PC-9 (cell line): ENCODE data around the gene CSAG3.
"Not testable (repeated sequence)": the region's sequence is repeated elsewhere in the genome, so short reads cannot be mapped to it uniquely, and the experiment has no call there.

Experiments
- EZH2 ChIP-seq: fragments of 200-600 bp; sonication (generic); IDR thresholded peaks from 2 replicates; pipeline ENCODE4 v1.8.0; 2017; ENCODE audit warnings: antibody characterized with exemption, low read depth
- TF ChIP-seq, protein P1 (sequence below): fragments of 200-600 bp; sonication (generic); conservative IDR thresholded peaks from 2 replicates; pipeline ENCODE4 v1.6.1; 2017; ENCODE audit warnings: mixed run types, antibody characterized with exemption, mild to moderate bottlenecking, moderate library complexity

- TF ChIP-seq, protein P1, sequence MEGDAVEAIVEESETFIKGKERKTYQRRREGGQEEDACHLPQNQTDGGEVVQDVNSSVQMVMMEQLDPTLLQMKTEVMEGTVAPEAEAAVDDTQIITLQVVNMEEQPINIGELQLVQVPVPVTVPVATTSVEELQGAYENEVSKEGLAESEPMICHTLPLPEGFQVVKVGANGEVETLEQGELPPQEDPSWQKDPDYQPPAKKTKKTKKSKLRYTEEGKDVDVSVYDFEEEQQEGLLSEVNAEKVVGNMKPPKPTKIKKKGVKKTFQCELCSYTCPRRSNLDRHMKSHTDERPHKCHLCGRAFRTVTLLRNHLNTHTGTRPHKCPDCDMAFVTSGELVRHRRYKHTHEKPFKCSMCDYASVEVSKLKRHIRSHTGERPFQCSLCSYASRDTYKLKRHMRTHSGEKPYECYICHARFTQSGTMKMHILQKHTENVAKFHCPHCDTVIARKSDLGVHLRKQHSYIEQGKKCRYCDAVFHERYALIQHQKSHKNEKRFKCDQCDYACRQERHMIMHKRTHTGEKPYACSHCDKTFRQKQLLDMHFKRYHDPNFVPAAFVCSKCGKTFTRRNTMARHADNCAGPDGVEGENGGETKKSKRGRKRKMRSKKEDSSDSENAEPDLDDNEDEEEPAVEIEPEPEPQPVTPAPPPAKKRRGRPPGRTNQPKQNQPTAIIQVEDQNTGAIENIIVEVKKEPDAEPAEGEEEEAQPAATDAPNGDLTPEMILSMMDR = not testable (repeated sequence)
- TF ChIP-seq EZH2 = not testable (repeated sequence)
These were observed 2.6 kb downstream of the CSAG3 start for GRCh38 chrX:152761582-152761981.
